GM19463 (cell line): ENCODE measurements around the gene ACOXL.
"Not testable (repeated sequence)": the region's sequence is repeated elsewhere in the genome, so short reads cannot be mapped to it uniquely, and the experiment has no call there.

Experiments used
- ATAC-seq: cut with Tn5 transposase; IDR thresholded peaks from one replicate; pipeline ENCODE4 v1.9.1; 2021; ENCODE audit warnings: mild to moderate bottlenecking, moderate library complexity; ENCODE audit not compliant: unreplicated experiment

Gene ACOXL

DNA sequence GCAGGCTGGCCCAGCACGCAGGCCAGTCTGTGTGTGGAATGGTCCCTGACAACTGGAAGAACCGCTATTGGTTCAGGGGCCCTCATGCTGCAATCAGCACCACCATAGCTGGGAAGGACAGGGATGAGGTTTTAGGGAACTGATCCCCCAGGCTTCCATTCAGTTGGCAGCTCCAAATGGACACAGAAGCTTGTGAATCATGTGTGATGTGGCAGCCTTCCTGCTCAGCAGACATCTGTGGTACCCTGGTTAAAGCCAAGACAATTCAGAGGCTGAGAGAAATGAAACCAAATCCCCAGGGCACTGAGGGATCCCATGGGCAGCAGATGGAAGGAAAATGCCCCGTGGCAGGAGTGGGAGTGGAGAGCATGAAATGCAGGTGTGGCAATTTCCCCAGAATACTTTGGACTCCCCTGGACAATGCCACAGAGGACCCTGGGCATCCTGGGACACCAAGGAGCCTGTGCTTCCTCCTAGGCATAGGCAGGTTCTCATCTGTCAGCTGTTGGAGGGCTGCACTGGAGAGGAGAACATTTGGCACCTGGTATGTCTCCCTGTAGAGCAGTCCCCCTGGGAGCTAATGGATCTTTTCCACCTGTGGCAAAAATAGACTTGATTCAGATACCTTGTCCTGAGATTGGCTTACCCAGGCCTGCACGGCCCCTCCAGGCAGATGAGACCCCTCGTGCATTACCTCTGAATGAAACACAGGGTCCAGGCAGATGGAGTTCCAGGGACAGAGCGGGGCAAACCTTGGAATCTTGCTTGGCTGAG lies 226.2 kb downstream of the ACOXL start:
- no peak for ATAC-seq

DNA sequence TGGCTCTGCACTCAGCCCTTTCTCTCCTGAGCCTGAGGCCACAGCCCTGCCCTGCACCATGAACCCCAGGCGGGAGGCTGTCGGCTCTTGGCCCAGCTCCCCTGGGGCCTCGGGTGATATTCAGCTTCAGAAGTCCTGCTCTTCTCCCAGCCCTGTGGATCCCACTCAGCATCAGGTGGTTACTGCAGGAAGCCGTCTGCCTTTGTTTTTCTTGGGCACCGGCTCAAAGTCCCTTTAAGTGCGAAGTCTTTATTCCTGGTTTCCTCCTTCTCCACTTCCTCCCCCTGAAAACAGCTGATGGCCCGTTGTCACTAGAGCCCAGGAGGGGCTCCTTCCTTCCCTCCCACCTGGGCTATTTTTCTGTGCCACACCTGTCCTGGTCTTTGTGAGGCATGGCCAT lies 226.8 kb downstream of the ACOXL start:
- ATAC-seq = no peak

DNA sequence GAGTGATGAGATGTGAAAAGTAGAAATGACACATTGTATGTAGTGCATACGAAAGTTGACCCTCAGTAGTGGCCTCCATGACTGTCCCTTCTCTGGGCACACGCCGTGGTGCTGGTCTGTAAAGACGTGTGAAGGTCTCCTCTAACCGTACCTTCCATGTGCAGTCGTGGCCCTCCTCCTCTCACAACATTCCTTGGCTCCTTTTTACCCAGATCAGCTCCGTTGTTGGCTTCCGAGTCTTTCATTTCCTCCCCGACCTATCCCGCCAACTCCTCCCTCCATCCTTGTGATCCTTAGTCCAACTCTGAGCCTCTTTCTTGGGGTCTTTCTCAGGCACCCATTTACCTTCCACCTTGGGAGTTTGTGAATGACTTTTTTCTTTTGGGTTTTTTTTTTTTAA lies 227.9 kb downstream of the ACOXL start:
- no peak for ATAC-seq

DNA sequence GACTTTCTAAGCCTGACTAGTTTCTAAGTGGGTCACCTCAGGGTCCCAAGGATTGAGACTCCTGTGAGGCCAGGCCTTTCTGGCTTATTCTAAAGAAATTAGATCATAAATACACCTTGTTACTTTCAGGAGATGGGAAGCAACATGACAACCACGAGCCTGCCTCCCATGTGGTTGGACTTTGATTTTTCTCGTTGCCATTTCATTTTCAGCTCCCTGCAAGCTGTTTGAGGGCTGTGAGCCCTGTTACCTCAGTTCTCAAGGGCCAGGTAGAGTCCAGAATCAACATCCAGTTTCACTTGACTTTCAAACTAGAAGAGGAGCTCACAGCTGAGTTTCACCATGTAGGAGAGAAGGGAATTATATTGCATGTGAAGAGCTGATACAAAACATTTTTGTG lies 228.6 kb downstream of the ACOXL start:
- ATAC-seq = no peak

DNA sequence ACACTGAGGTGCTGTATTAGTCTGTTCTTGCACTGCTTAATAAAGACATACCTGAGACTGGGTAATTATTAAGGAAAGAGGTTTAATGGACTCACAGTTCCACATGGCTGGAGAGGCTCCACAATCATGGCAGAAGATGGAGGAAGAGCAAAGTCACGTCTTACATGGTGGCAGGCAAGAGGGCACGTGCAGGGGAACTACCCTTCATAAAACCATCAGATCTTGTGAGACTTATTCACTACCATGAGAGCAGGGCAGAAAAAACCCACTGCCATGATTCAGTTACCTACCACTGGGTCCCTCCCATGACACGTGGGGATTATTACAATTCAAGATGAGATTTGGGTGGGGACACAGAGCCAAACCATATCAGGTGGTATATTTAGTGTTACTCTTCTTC lies 229.3 kb downstream of the ACOXL start:
- not testable (repeated sequence) for ATAC-seq

DNA sequence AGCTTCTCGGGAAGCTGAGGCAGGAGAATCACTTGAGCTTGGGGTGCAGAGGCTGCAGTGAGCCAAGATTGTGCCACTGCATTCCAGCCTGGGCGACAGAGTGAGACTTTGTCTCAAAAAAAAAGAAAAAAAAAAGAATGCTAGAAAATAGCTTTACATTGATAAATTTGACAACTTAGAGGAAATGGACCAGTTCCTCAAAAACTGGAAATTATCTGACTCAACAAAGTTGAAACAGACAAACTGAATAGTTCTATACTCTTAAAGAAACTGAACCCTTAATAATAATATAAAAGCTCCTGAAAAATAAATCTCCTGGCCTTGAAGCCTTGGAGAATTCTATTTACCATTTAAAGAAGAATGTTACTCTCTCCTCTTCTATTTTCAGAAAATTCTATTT lies 237.3 kb downstream of the ACOXL start:
- ATAC-seq = no peak

DNA sequence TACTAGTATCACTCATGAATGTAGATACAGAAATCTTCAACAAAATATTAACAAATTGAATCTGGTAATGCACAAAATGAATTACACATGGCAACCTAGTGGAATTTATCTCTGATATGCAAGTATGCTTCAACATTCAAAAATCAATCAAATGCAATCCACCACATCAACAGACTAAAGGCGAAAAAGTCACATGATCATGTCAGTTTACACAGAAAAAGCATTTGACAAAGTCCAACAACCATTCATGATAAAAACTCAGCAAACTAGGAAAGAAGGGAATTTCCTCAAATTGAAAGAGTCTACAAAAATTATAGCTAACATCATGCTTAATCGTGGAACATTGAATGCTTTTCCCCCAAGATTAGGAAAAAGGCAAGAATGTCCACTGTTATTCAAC lies 237.8 kb downstream of the ACOXL start:
- ATAC-seq = no peak

DNA sequence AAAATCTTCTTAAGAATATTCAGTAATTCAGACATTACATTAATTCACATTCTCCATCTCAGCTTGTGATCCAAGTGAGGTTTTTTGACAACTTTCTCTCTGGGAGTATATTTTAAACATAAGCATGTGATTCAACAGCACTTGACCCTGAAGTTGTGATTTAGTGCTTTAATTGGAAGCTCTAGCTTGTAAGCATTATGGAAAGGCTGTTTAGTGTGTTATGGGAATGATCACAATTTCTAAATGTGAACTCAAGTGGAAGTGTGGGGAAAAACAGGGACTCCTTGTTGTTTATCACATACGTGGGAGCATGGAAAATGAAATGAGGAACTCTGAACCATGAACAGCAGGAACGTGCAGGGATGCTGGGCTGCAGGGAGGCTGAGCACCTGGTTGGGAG lies 239.4 kb downstream of the ACOXL start:
- ATAC-seq = no peak

DNA sequence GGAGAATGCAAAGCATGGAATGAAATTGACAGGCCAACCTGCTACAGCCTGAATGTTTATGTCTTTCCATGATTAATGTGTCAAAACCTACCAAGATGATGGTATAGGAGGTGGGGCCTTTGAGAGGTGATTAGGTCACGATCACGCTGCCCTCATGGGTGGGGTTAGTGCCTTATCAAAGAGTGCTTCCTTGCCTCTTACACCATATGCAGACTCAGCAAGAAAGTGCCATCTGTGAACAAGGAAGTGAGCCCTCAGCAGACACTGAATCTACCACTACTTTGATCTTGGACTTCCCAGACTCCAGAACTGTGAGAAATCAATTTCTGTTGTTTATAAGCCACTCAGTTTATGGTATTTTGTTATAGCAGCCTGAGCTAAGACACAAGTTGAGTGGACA lies 240.9 kb downstream of the ACOXL start:
- ATAC-seq = no peak

DNA sequence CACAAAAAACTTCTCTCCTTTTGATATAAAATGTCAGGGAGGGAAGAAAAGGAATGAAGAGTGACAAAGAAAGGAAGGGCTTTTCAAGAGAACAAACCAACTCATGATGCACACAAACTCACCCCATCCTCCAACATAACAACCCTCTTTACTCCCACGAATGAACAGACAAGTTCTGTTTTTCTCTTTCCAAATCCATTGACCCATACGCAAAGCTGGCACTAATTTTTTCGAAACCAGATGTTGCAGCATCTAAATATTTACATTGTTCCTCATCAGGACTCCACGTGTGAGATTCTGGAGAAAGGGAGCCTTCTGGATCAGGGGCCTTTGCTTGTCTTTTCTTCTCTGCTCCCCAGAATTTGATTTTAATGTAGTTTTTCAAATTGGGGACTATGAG lies 245.0 kb downstream of the ACOXL start:
- no peak for ATAC-seq

DNA sequence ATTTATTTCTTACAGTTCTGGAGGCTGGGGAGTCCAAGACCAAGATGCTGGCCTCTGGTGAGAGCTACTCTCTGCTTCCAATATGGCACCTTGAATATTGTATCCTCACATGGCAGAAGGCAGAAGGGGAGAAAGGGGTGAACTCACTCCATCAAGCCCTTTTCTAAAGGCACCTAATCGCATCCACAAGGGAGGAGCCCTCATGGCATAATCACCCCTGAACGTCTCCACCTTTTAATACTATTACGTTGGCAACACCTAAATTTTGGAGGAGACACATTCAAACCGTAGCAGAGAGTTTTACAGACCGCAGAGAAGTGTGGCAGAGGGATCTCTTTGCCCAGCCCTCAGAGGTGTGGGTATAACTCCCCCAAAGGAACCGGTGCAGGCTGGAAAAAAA lies 245.8 kb downstream of the ACOXL start:
- ATAC-seq = no peak

DNA sequence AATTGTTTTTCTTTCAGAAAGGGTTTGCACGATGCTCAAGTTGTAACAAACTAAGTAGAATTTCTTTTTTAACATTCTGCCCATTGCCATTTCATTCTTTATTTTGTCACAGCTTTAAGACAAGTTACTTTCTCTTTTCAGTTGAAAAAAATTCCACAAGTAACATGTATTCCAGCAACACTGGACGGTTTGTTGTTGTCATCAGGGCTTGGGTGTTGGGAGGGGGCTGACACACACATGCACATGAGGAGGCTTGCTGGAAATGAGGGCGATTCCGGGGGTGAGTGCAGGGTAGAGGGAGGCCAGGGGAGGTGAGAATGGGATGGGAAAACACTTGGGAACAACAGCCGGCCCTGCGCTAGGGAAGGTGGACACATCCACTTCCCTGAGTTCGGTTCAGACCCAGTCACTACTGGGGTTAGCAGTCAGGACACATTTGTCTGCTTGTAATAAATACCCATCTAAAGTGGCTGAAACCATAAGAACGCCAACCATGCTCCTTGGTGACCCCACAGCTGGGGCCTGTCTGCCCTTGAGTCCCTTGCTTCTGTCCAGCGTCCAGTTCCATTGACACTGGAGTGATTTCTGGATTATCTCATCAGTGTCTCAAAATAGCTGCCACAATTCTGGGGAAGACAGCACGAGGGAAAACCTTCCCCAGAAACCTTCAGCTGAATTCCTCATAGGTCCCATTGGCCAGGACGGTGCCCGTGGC lies 246.5 kb downstream of the ACOXL start:
- ATAC-seq = no peak

DNA sequence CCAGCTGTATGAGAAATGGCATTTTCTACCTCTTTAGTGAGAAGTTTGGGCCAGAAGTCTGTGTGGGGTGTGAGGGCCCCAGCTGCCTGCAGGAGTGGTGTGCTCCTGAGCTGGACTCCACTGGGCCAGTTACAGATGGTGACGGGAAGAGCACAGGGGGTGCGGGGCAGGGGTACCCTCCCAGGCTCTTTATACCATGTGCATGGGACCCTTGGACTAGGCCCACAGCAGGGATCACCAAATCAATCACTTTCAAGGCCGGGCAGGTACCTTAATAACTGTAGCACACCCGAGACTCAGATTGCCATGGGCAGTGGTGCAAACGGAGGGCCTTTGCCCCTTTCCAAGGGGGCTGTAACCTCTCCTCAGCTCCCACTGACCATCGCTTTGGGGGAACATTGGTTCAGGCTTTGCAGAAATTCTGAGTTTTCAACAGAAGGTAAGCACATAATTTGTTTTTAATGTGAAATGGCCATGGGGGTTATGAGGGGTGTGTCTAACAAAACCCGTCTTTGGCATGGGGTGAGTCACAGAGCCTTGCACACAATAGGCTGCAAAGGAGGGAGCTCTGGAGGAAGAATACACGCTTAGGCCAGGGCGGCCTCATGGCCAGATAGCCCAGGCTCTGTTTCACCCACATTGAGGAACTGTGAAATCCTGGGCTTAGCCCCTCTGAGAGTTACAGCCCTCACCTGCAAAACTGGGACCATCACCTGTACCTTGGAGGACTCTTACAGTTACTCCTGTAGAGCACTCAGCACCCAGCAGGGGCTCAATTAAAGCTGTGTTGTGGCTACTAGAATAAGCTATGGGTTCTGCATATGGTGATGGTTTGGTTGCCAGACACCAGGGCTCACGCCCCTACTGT lies 247.3 kb downstream of the ACOXL start:
- no peak for ATAC-seq

DNA sequence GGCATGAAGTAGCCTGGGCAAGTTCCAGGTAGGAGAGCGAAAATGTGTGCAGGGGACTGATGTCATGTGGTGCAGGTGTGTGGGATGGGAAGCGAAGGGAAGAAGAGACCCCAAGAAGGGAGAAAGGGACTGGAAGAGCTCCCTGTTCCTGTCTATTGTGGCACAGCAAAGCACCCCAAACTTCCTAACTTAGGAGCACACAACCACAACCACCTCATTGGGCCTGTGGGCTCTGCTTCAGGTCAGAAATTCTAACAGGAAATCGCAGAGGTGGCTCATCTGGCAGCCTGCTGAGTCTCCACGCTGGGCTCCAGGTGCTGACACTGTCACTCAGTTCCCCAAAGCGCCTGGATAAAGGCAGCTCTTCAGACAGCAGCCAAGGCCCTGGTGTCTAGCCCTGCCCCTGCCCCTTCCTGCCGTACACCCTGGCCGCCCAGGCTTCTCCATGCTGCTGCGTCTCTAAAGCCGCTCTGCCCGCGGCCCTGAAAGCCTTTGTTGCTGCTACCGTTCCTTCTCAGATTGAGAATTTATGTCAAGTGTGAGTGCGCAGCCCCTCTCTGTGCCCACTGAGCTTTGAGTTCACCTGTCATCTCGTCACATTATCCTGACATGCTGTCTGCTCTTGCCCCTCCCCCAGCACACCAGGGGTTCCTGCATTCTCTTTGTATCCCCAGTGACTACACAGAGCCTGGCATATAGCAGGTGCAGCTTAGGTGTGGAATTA lies 248.1 kb downstream of the ACOXL start:
- ATAC-seq = no peak

DNA sequence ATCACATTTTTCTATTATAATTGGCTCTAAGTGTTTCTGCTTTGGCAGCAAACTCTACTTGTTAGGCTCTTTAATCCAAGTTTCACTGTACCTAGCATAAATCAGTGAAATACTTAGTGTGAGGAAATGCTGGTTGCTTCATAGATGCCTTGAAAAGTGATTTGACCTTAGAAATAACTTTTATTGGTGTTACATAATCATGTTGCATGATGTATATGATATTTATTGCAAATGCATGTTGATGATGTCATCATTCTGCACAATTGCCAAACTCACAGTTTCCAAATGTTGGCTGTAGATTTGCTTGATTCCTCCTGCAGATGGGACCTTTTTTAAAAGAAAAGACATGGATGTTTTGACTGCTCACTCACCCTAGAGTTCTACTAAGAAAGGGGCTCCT lies 250.8 kb downstream of the ACOXL start:
- no peak for ATAC-seq

DNA sequence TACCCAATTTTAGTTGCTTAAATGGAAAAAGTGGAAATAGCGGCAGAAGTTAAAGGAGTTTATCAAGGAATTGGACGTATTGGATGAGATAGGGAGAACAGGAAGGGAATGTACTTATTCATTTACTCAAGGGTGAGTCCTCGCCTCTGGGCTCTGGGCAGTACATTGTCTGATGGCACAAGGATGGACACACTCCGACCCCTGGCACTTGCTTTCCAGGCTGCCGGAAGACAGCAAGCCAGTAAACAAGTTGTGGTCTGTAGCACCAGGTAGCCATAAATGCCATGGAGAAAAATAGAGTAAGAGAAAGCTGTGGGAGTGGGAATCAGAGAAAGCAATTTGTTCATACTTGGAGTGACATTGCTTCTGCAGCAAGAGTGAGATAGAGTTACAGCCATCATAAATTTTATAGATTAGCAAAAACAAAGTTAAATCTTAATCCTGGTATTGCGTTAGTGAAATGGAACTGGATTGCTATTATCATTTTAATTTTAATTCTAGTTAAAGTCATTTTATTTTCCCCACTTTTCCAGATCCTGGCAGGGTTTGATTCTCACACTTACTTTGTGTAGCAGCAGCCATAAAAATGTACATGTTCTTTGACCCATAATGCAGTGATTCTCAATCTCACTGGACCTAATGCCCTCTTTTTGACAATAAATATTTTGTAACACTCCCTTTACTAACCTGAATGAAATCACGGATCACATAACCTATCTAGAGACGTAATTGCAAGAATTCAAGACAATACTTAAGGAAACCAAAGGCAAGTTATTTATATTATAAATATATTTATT lies 252.5 kb downstream of the ACOXL start:
- ATAC-seq = no peak

DNA sequence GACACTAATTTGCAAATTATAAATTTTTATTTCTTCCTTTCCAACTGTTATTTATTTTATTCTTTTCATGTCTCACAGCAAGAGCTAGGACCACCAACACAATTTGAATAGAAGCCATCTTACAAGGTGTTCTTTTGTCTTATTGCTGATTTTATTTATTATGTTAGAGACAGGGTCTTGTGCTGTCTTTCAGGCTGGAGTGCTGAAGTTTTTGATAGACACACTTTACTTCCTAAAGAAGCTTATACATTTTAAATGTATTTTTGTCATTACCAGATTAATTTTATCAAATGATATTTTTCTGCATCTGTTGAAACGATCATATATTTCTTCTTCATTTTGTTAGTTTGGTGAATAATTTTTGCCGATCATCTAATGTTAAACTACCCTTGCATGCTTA lies 258.1 kb downstream of the ACOXL start:
- ATAC-seq = no peak

DNA sequence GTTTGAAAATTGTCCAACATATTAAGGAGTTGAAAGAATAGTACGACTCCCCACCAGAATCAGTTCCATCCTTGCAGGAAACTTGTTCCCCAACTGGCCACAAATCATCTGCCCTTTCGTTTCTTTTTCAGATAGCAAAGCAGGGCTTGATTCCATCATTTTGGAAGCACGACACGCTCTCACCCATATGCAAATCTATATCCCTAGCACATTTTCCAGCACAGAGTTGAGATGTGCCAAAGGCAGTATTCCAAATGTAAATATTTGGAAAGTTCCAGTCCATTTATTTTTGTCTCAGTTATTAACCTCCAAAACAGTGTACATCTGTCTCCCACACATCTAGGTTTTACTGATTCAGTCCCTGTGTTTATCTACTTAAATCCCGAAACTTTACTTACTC lies 259.5 kb downstream of the ACOXL start:
- no peak for ATAC-seq

DNA sequence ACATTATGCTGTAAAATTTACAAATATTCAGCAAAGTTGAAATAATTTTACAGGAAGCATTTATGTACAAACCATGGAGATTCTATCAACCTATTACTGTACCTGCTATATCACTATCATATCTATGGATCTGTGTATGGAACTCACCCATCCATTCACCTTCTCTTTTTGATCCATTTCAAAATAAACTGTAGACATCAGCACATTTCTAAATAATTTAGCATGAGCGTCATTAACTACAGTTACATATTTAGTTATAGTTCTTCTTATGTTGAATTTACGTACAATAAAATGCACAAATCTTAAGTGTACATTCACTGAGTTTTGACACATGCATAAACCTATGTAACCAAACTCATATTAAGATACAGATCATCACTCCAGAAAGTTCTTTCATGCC lies 260.5 kb downstream of the ACOXL start:
- no peak for ATAC-seq

DNA sequence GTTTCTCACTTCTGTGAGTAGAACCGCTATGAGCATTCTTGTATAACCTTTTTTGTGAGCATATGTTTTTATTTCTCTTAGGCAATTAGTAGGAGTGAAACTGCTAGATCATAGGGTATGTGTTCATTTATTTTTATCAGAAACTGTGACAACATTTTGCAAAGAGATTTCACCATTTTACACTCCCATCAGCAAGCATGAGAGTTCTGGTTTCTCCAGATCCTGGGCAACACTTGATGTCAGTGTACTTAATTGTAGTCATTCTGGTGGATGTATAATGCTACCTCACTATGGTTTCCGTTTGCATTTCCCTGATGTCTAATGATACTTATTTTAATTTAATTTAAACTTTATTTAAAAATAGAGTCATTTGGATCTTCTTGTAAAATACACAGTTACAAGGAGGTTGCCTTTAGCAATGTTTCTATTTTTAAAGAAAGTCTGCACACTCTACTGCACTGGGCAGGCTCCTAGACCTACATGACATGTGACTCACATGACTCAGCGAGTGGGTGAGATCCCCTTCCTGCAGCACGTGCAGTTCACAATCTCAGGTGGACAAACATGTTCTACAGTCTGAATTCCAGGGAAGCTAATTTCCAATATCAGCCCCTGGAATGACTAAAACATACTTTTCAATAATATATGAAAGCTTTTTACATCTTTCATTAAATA lies 261.3 kb downstream of the ACOXL start:
- no peak for ATAC-seq
